Endothelial cell of umbilical vein (primary cell): ENCODE measurements around the gene ELMO1.

ENCODE experiments used
- CTCF ChIP-seq, 2 donors: IDR thresholded peaks; 1 replicate in 1 of 2; 2 replicates in 1 of 2; pipeline ENCODE4 v1.5.1; 2011; ENCODE audit warnings: low read length in 2 of 2, mild to moderate bottlenecking in 2 of 2, moderate library complexity in 2 of 2, control low read depth in 1 of 2, inconsistent platforms in 1 of 2, low read depth in 1 of 2; ENCODE audit not compliant: insufficient read depth in 1 of 2; ENCODE audit errors: extremely low read depth in 1 of 2
- EZH2 ChIP-seq: IDR thresholded peaks from 2 replicates; pipeline ENCODE4 v1.6.1; 2012; ENCODE audit warnings: borderline replicate concordance, low read depth, mild to moderate bottlenecking, moderate library complexity, low read length, inconsistent platforms; ENCODE audit not compliant: severe bottlenecking
- FOS ChIP-seq: IDR thresholded peaks from 2 replicates; pipeline ENCODE4 v1.6.1; 2011; ENCODE audit warnings: mild to moderate bottlenecking, low read length, moderate library complexity, borderline replicate concordance; ENCODE audit not compliant: insufficient read depth
- JUN ChIP-seq: IDR thresholded peaks from 2 replicates; pipeline ENCODE4 v1.6.1; 2011; ENCODE audit warnings: borderline replicate concordance, low read depth; ENCODE audit not compliant: insufficient read length, insufficient read depth
- MAX ChIP-seq: IDR thresholded peaks from 2 replicates; pipeline ENCODE4 v1.6.1; 2011; ENCODE audit not compliant: insufficient read depth, insufficient read length
- POLR2AphosphoS5 ChIP-seq: IDR thresholded peaks from 2 replicates; pipeline ENCODE4 v1.6.1; 2012; ENCODE audit warnings: low read depth, mild to moderate bottlenecking, control low read depth, low read length, moderate library complexity; ENCODE audit not compliant: insufficient read depth

- TF ChIP-seq CTCF (IDR thresholded peaks at IDR 0.05; ENCODE audit: extremely low read depth in 1 of 2, insufficient read depth in 1 of 2, low read depth in 1 of 2, low read length in 2 of 2) = no peak
- no peak for TF ChIP-seq EZH2
- TF ChIP-seq FOS = no peak
- no peak for TF ChIP-seq POLR2AphosphoS5
- TF ChIP-seq MAX = no peak
- TF ChIP-seq JUN = no peak
Measured at GRCh38 chr7:37112218-37112617, 336.4 kb downstream of the ELMO1 start.
